GM23248 (cell line): ENCODE results near the gene ZBTB7C. TPM values are rescaled to one million over a fixed set of nuclear protein-coding genes. Genes with fewer than 3 reads are reported as not detected.

Source experiments
- DNase-seq: peaks from one replicate; pipeline ENCODE4 v3.0.0-alpha.2; 2015
- H2AFZ ChIP-seq: fragments of 200-600 bp; sonication (generic); 2 replicates; pipeline ENCODE4 v1.6.1; 2016; ENCODE audit warnings: antibody characterized with exemption
- H3F3A ChIP-seq: fragments of 200-600 bp; sonication (generic); 2 replicates; pipeline ENCODE4 v1.6.1; 2016; ENCODE audit warnings: mild to moderate bottlenecking, antibody characterized with exemption, mixed run types; ENCODE audit not compliant: insufficient read depth
- H3K27ac ChIP-seq: fragments of 200-600 bp; sonication (generic); 2 replicates; pipeline ENCODE4 v1.5.1; 2016; ENCODE audit warnings: mild to moderate bottlenecking
- H3K27me3 ChIP-seq: fragments of 200-600 bp; sonication (generic); replicated peaks from 2 replicates; pipeline ENCODE4 v1.6.1; 2016; ENCODE audit warnings: mild to moderate bottlenecking; ENCODE audit not compliant: insufficient read depth
- H3K36me3 ChIP-seq: fragments of 200-600 bp; sonication (generic); 2 replicates; pipeline ENCODE4 v1.6.1; 2016; ENCODE audit warnings: low read depth, mild to moderate bottlenecking
- H3K4me1 ChIP-seq: fragments of 200-600 bp; sonication (generic); 2 replicates; pipeline ENCODE4 v1.6.1; 2016; ENCODE audit warnings: mild to moderate bottlenecking; ENCODE audit not compliant: insufficient read depth
- H3K4me2 ChIP-seq: fragments of 200-600 bp; sonication (generic); one replicate; pipeline ENCODE4 v1.6.1; 2016; ENCODE audit warnings: mild to moderate bottlenecking; ENCODE audit not compliant: unreplicated experiment
- H3K4me3 ChIP-seq: fragments of 200-600 bp; sonication (generic); 2 replicates; pipeline ENCODE4 v1.5.1; 2016; ENCODE audit warnings: mild to moderate bottlenecking
- H3K79me2 ChIP-seq: fragments of 200-600 bp; sonication (generic); 2 replicates; pipeline ENCODE4 v1.6.1; 2016; ENCODE audit warnings: mild to moderate bottlenecking; ENCODE audit not compliant: insufficient read depth
- H3K9ac ChIP-seq: fragments of 200-600 bp; sonication (generic); 2 replicates; pipeline ENCODE4 v1.6.1; 2016; ENCODE audit warnings: mild to moderate bottlenecking
- H3K9me2 ChIP-seq: fragments of 200-600 bp; sonication (generic); 2 replicates; pipeline ENCODE4 v1.6.1; 2016; ENCODE audit warnings: mixed run types, mild to moderate bottlenecking, moderate library complexity; ENCODE audit not compliant: insufficient read depth
- H3K9me3 ChIP-seq: fragments of 200-600 bp; sonication (generic); one replicate; pipeline ENCODE4 v1.6.1; 2017; ENCODE audit warnings: low read depth
- H4K20me1 ChIP-seq: fragments of 200-600 bp; sonication (generic); 2 replicates; pipeline ENCODE4 v1.6.0; 2016; ENCODE audit not compliant: insufficient read depth
- EZH2 ChIP-seq: fragments of 200-600 bp; sonication (generic); IDR thresholded peaks from 2 replicates; pipeline ENCODE4 v1.6.1; 2018; ENCODE audit warnings: antibody characterized with exemption, mild to moderate bottlenecking; ENCODE audit not compliant: insufficient read depth, poor library complexity, severe bottlenecking
- EZH2phosphoT487 ChIP-seq: fragments of 200-600 bp; sonication (generic); IDR thresholded peaks from 2 replicates; pipeline ENCODE4 v1.6.1; 2018; ENCODE audit warnings: antibody characterized with exemption, moderate library complexity, mild to moderate bottlenecking, low read depth; ENCODE audit not compliant: insufficient read depth
- WGBS, 2 experiments: methylation state at CpG; one replicate each; pipeline ENCODE4 v1.1.6; 2015 to 2017; ENCODE audit warnings: low lambda C conversion rate in 2 of 2, low coverage in 1 of 2; ENCODE audit errors: missing lambda C conversion rate in 2 of 2; 5-methylcytosine and 5-hydroxymethylcytosine counted together
- in situ Hi-C: fragments of 300-500 bp; cut with MboI; formaldehyde crosslinking; loops from 2 replicates; pipeline ENCODE4 v1.15.0; 2020
- polyA plus RNA-seq: library from polyadenylated mRNA; unstranded; fragments of >200 nt; fragmentation: Nextera tagmentation; extraction: Ambion mirVana; gene quantifications from 2 replicates; pipeline ENCODE4 v1.2.1, GENCODE V29; 2016
- total RNA-seq: library from RNA; depleted of rRNA; stranded (reverse); fragments of >200 nt; shearing (Covaris generic); gene quantifications from 2 replicates; pipeline ENCODE4 v1.2.3, GENCODE V29; 2014

Gene ZBTB7C
- total and polyA plus RNA-seq, 2 experiments from 2014 or later: not detected

DNA sequence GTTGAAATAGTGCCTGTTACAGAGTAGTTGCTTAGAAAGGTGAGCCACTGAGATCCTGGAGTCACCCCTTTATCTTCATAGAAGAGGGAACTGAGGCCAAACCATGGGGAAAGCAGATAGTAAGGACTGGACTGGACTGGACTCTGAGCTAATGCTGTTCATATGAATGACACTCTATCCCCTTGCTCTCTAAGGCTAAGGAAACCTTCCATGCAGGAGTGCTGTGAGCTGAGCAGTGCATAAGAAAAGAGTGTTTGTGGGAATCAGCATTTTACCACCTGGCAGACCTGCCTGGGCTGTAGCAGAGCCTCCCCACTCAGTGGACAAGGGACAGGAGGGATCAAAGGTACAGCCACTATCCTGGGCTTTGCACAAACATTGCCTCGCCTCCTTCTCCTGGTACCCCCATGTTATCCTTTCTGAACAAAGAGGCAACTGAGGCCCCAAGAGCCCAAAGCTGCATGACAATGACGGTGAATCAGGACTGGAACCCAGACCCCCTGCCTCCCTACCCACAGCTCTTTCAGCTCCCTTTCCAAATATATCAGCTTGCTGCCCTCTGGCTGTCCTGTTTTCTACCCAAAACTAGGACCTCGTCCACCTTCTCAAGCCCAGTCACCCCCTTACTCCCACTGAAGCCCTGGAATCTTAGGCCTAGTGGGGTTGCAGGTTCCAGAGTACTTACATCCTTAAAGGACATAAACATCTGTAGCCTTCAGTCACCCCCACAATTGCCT, 227.9 kb downstream of the ZBTB7C start:
- TF ChIP-seq EZH2phosphoT487: no peak
- TF ChIP-seq EZH2: no peak
- H3K4me3 ChIP-seq: no peak overlapping the region
- no peak overlapping the region for H3K27ac ChIP-seq
- H3K4me1 ChIP-seq: no peaks in the 10 kb centered on the region
- no peaks in the 10 kb centered on the region for H3K36me3 ChIP-seq
- no peaks in the 10 kb centered on the region; the same call in 1 of the 2 replicates for H3F3A ChIP-seq
- in situ Hi-C loops: no loop called here
- H3K27me3 ChIP-seq: no peaks in the 10 kb centered on the region
- no peaks in the 10 kb centered on the region for H3K9me3 ChIP-seq
- H3K9ac ChIP-seq: no peak overlapping the region
- 64 to 79% methylated on average over 3 of the region's 3 CpGs for WGBS, 2 experiments
- no peaks in the 10 kb centered on the region for H3K79me2 ChIP-seq
- no peak for DNase-seq
- H4K20me1 ChIP-seq: no peaks in the 10 kb centered on the region
- no peaks in the 10 kb centered on the region for H3K9me2 ChIP-seq
- H3K4me2 ChIP-seq: no peak overlapping the region
- no peak overlapping the region for H2AFZ ChIP-seq

- DNase-seq: no peak
- Histone ChIP-seq H3K27me3 (no peaks in the 10 kb centered on the region), H3K9me3 (no peaks in the 10 kb centered on the region), H3K36me3 (no peaks in the 10 kb centered on the region), H4K20me1 (no peaks in the 10 kb centered on the region), H3K9me2 (no peaks in the 10 kb centered on the region), H3K27ac (no peak overlapping the region), H2AFZ (no peak overlapping the region), H3K4me3 (no peak overlapping the region), H3K4me1 (no peaks in the 10 kb centered on the region), H3K79me2 (no peaks in the 10 kb centered on the region), H3K4me2 (no peak overlapping the region), H3F3A (no peaks in the 10 kb centered on the region; the same call in 1 of the 2 replicates), H3K9ac (no peak overlapping the region)
- TF ChIP-seq EZH2phosphoT487: no peak
- no peak for TF ChIP-seq EZH2
- WGBS, 2 experiments: 84% methylated on average over 2 of the region's 2 CpGs; no CpG with 5 or more reads in 1 of the 2 experiments
- in situ Hi-C loops: no loop called here
These were observed 229.5 kb downstream of the ZBTB7C start for GRCh38 chr18:48179666-48180065.

DNA sequence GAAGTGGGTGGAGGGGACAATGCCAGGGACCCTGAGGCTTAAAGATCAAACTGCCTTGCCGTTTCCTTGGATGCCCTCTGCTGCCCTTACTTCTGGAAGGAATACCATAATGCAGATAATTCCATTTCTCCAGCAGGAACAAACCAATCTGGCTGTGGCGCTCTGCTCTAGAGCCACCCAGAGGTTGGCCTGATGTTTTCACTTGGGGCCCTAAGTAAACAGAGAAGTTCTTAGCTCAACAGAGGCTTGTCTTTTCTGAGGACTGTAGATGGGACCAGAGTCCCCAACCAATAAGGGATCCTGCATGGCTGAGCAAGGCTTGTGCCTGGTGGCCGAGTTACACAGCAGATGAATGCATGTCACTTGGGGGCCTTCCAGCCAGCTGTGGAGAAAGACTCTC, 230.2 kb downstream of the ZBTB7C start:
- 0 out of 2 replicates have a peak, but pooled peaks cover under 1% of the 10 kb centered on the region for H3K27me3 ChIP-seq

DNA sequence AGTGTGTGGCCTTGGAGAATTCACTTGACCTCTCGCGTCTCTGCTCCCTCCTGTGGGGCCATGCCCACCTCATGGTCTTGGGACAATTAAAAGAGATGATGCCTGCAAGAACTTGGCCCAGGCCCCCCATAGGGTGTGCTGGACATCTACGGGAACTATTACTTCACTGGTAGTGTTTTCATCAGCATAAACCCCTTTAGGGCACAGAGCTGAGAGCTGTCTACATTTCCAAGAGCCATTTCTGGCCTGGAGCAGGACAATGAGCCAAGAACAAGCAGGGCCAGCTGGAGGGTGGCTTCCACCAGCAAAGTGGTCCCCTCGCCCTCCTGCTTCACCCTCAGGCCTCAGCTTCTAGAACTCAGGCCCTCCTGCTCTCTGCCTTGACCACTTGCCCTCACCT, 232.3 kb downstream of the ZBTB7C start:
- Histone ChIP-seq H3K27ac (no peak overlapping the region), H2AFZ (no peak overlapping the region), H3F3A (no peaks in the 10 kb centered on the region), H3K4me1 (no peaks in the 10 kb centered on the region), H3K36me3 (no peaks in the 10 kb centered on the region), H3K79me2 (no peaks in the 10 kb centered on the region), H3K9me3 (no peaks in the 10 kb centered on the region), H3K4me3 (no peak overlapping the region), H3K27me3 (0 out of 2 replicates have a peak, but pooled peaks cover 5% of the 10 kb centered on the region), H3K9ac (no peak overlapping the region), H3K9me2 (no peaks in the 10 kb centered on the region), H4K20me1 (no peaks in the 10 kb centered on the region), H3K4me2 (no peak overlapping the region)
- in situ Hi-C loops: no loop called here
- TF ChIP-seq EZH2: no peak
- TF ChIP-seq EZH2phosphoT487: no peak
- no peak for DNase-seq
- 12 to 21% methylated on average over 4 of the region's 4 CpGs for WGBS, 2 experiments

More for the DNA sequence above, 230.2 kb downstream of the ZBTB7C start:
- 51 to 58% methylated on average over 3 of the region's 3 CpGs for WGBS, 2 experiments
- H2AFZ ChIP-seq: no peak overlapping the region
- H3K4me1 ChIP-seq: no peaks in the 10 kb centered on the region
- no peaks in the 10 kb centered on the region for H3K79me2 ChIP-seq
- no peak overlapping the region for H3K27ac ChIP-seq
- no peak overlapping the region for H3K4me3 ChIP-seq
- H3K4me2 ChIP-seq: no peak overlapping the region
- no peak for DNase-seq
- H3F3A ChIP-seq: no peaks in the 10 kb centered on the region; the same call in 1 of the 2 replicates
- no peaks in the 10 kb centered on the region for H4K20me1 ChIP-seq
- H3K9me2 ChIP-seq: no peaks in the 10 kb centered on the region
- in situ Hi-C loops: no loop called here
- no peaks in the 10 kb centered on the region for H3K36me3 ChIP-seq
- TF ChIP-seq EZH2 (no peak), EZH2phosphoT487 (no peak)
- no peaks in the 10 kb centered on the region for H3K9me3 ChIP-seq
- H3K9ac ChIP-seq: no peak overlapping the region
